Measurements from ENCODE around the gene LGR6.

LGR6 gene

DNA sequence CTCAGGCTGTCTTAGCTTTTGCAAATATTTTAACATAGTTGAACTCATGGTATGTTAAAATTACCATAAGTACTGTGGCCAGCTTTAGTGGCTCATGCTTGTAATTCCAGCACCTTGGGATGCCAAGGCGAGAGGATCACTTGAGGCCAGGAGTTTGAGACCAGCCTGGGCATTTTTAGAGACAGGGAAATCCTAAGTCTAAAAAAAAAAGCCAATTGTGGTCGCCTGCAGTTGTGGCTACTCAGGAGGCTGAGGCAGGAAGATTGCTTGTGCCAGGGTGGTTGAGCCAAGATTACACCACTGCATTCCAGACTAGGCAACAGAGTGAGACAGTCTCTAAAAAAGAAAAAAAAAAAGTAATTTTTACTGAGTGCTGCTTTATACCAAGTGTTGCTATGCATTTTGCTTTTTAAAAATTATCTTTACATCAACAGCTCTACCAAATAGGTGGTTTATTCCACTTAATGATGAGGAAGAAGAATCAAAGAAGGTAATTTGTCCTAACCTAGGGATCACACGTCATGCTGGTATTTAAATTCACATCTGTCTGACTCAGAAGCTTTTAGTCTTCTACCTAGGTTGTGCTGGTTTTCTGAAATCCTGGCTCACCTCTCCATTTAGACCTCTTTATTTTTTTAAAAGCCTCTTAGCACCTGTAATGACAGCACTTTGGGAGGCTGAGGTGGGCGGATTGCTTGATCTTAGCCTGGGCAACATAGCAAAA is 171.7 kb downstream of the LGR6 start:
- Mint-ChIP-seq H3K27ac (no peak overlapping the region), H3K36me3 (no peaks in the 10 kb centered on the region), H3K27me3 (no peaks in the 10 kb centered on the region), H3K4me1 (peaks cover 8% of the 10 kb centered on the region), H3K4me3 (no peak overlapping the region), H3K9me3 (no peaks in the 10 kb centered on the region)
- ATAC-seq, result no peak

DNA sequence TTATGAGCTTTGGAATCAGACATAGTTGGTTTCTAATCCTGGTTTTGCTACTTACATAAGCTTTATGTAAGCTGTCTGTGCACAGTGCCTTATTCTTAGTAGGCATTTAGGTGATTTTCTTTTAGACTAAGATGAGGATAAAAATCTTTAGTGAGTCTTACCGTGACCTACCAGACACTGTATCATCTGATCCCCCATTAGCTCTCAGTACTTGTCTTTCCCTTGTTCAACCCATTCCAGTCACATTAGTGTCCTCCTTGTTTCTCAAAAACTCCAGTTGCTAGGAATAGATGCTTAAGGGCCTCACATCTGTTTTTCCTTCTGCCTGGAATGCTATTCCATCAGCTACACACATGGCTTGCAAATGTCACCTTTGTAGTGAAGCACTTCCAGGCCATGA is 173.7 kb downstream of the LGR6 start:
- no peaks in the 10 kb centered on the region for H3K36me3 Mint-ChIP-seq
- no peaks in the 10 kb centered on the region for H3K9me3 Mint-ChIP-seq
- no peak overlapping the region for H3K27ac Mint-ChIP-seq
- no peaks in the 10 kb centered on the region for H3K27me3 Mint-ChIP-seq
- H3K4me1 Mint-ChIP-seq, result peaks cover under 1% of the 10 kb centered on the region
- H3K4me3 Mint-ChIP-seq, result no peak overlapping the region
- ATAC-seq, result no peak

Measured in stimulated activated memory B cell treated with anti-CD40 and anti-IgM and Interleukin-4, amounts not matched to agents 10 μg/mL and 1 μg/mL and 100 μg/mL, for 72 hours (primary cell).